GM21576 (cell line): ENCODE data around the gene RASSF4.

ENCODE experiments used
- ATAC-seq: cut with Tn5 transposase; IDR thresholded peaks from one replicate; pipeline ENCODE4 v1.9.1; 2021; ENCODE audit warnings: mild to moderate bottlenecking, moderate library complexity; ENCODE audit not compliant: unreplicated experiment

Gene RASSF4

GRCh38 chr10:44959247-44960087 is at the start of gene RASSF4:
TSS of gene RASSF4 (plus strand) at chr10:44959802. CDS start at chr10:44970203, 10,401 bp downstream.
- peak; percentile 97 for ATAC-seq

DNA sequence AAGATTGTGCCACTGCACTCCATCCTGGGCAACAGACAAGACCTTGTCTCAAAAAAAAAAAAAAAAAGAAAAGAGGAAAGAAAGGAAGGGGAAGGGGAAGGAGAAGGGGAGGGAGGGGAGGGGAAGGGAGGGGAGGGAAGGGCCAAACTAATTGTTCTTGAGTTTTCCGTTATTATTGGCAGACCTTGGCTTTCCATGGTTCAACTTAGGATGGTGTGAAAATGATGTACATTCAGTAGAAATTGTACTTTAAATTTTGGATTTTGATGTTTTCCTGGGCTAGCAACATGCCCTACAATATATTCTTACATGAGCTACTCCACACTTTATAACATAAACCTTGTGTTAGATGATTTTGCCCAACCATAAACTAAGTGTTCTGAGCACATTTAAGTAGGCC is 49.7 kb upstream of the RASSF4 start:
- no peak for ATAC-seq

DNA sequence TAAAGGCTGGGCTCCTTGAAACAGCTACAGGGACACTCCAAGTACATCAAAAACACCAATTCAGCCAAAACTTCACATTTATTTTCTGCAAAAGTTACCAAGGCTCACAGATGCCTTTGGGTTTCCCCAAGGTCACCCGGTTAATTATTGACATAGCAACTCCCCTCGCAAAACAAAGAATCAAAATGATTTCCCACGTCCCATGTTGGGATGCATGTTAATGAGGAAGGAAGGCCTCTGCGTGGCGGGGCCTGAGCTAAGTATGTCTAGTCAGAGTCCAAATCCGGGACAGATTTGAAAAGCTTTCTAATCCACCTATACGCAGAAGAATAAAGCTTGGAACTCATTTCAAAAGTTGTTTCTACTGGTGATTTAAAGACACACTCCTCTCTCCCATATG is 49.0 kb upstream of the RASSF4 start:
- no peak for ATAC-seq

GRCh38 chr10:44911081-44911540 is 48.5 kb upstream of the RASSF4 start, which contains the start of gene TMEM72:
TSS of gene TMEM72 (plus strand) at chr10:44911337. CDS start at chr10:44911513, 176 bp downstream.
- no peak for ATAC-seq

DNA sequence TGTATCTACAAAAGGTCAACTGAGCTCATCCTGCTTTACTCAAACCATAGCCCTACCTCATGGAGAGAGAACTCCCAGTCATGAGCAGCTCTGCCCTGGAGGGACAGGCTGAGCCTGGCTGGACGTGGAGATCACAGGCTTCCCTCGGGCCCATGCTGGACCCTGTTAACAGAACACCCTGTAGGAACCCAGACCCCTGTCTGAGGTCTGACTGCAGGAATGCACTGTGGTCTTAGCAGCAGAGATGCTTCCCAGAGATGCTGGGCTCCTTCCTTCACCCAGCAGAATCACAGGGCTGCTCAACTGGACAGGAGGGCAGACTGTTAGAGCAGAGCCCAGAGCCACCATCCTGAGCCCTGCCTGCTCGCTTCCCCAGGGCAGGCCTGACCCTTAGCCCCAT is 47.7 kb upstream of the RASSF4 start:
- ATAC-seq, result no peak

DNA sequence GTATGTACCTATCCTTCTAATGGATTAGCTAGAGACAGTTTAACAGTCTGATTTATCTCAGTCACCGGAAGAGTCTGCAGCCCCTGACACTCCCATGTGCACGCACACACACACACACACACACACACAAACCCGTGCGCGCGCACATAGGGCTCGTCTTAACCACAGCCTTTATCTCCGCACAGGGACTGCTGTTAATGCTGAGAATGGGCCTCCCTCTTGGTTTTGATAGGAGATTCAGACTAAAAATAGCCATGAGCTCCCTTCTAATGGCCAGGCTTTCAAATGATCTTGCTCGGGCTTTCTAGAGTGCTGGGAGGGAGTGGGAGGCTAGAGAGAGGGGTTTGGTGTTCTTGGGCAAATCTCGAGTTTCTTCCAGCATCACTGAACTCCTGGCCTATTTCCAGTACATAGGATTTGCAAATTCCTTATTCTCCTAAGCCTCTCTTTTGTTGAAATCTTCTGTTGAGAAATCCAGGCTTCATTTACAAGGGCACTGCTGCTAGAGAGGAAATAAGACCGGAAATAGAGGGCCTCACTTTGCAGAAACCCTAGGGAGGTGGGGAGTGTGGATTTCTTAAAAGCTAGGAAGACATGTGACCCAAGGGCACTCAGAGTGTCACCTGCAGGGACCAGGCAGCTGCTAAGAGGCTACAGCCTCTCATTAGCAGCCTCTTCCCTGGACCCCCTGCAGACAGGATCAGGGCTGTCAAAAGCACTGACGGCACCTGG is 46.1 kb upstream of the RASSF4 start:
- no peak for ATAC-seq

DNA sequence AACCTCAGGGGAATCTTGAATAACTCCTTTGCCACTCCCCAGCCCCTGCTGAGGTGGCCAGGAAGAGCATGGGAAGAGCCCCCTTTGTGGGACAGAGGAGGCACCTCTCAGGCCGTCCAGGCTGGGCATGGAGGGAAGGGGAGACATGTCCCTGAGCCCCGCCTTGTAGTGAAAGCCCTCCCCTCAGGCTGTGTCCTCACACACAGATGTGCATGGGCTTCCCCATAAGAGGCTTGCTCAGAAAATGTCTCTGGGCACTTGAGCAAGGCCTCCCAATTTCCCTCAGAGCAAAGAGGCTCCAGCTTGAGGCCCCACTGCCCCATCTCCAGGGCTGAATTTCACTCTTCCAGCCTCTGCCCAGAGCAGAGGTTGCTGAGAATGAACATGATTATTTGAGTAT is 44.7 kb upstream of the RASSF4 start:
- no peak for ATAC-seq

DNA sequence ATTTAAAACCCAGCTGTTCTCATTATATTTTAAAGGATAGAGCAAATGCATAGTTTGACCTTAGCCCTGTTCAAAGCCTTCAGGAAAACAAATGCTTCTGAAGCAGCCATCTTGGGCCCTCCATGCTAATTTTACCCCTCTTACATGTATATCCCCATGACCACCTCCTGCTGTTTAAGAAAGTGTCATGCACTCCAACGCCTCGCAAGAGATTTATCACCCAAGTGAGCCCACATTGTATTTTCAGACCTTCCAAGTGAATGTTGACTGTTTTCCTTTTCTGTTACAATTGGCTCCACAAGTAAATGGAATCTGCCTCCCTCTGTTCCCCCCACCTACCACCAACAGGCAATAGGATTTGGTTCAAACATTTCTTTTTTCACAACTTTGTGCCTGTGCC is 43.2 kb upstream of the RASSF4 start:
- ATAC-seq, result no peak

GRCh38 chr10:44917848-44918247 is 41.8 kb upstream of the RASSF4 start:
- ATAC-seq, result no peak

- ATAC-seq, result no peak
Observed at GRCh38 chr10:44920252-44920651, 39.4 kb upstream of the RASSF4 start.

DNA sequence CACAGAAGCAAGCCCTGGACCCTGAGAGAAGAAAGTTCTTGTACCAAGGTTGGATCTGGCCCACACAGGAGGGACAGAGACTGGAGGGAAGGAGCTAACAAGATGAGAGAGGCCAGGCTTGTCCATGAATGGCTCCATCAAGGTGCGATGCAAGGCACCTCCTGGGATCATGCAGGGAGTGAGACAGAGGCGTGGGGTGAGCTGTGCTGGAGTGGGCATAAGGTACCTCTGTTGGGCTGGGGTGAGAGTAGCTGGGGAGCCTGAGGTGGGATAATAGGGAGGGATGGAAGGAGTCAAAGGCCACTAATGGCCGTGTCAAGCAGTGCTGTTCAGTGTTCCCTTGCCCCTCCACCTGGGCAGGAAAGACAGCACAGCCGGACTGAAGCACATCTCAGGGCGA is 38.5 kb upstream of the RASSF4 start:
- ATAC-seq, result no peak

GRCh38 chr10:44921506-44921905 is 38.1 kb upstream of the RASSF4 start:
- ATAC-seq, result no peak

DNA sequence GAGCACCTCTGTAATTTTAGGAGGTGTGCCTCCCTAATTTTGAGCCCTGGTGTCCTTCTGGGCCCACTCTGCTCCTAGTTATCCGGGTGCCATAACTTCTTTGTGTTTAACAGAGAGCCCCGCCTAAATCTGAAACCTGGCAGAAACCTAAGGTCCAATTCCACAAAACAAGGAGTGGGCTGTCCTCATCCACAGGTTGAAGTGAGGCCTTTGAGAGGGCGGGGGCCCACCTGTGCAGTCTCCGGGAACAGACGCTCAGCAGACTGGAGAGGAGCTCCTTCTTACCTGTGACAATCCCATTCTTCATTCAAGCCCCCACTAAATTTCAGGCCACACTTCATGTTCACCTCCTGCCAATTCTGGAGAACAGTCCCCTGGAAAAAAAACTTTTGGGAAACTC is 37.6 kb upstream of the RASSF4 start:
- ATAC-seq, result no peak

GRCh38 chr10:44922796-44923545 is 36.6 kb upstream of the RASSF4 start:
- ATAC-seq, result no peak

GRCh38 chr10:44923611-44924010 is 36.0 kb upstream of the RASSF4 start:
- ATAC-seq, result no peak

- no peak for ATAC-seq
Observed at GRCh38 chr10:44924261-44925040, 35.2 kb upstream of the RASSF4 start.

- no peak for ATAC-seq
Observed at GRCh38 chr10:44925224-44925623, 34.4 kb upstream of the RASSF4 start.

DNA sequence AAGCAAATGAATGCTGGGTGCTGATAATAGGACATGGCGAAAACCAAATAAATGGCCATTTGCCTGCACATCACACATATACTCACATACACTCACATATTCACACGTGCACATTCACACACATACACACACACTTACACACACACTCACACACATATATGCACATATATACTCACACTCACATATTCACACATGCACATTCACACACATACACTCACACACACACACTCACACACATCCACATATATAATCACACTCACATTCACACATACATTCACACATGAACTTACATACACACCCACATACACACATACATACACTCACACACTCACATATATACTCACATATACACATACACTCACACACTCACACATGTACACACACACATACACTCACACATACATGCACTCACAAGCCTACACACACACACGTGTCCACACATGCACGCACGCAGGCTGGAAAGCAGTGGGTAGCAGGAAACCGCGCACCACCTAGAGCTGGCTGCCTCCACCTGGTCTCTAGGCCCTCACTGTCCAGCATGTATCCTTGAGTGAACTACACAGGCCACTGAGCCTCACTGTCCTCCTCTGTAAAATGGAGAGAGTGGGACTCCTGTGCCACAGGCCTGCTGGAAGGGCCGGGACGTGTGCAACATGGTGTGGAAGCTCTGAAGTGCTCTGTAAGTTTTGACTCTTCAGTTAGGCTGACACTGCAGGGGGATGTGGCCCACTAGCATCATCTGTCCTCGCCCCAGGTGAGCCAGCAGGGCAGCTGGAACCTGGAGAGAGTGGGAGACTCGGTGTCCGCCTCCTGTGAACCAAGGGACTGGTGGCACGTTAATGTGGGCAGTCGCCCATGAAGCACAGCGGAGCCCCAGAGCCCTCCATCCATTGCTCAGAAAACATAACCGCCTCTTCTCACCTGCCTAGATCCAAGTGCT is 33.5 kb upstream of the RASSF4 start:
- no peak for ATAC-seq

DNA sequence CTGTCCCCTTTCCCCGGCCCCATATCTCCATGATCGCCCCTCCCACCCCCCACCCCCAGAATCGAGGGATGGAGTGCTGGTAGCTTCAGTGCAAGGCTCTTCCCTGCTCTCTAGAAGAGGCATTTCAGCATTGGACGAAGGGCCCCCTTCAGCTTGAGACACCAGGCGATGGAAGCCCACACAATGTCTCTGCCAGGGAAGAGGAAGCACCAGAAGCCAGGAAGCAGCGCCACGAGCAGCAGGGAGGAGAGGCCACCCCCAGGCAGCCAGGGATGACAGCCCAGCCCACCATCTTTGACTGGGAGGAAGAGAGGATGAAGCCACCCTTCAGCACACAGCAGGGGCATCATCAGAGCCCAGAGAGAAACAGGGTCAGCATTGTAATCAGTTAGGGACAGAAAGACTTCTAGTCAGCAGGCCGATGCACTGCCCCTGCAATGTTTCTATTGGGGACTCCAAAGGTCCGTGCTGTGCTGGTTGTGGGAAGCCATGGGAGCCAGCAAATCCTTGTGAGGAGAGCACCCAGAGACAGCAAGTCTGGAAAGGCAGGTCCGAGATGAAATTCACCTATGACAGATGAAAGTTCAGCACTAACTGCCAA is 32.8 kb upstream of the RASSF4 start:
- ATAC-seq, result no peak
